ENCODE measurements around the gene WASL.
"Not testable (repeated sequence)": the region's sequence is repeated elsewhere in the genome, so short reads cannot be mapped to it uniquely, and the experiment has no call there.

WASL gene

GRCh38 chr7:123657304-123657685 lies 91.5 kb downstream of the WASL start:
- DNase-seq (ENCODE audit: low read depth): no peak

DNA sequence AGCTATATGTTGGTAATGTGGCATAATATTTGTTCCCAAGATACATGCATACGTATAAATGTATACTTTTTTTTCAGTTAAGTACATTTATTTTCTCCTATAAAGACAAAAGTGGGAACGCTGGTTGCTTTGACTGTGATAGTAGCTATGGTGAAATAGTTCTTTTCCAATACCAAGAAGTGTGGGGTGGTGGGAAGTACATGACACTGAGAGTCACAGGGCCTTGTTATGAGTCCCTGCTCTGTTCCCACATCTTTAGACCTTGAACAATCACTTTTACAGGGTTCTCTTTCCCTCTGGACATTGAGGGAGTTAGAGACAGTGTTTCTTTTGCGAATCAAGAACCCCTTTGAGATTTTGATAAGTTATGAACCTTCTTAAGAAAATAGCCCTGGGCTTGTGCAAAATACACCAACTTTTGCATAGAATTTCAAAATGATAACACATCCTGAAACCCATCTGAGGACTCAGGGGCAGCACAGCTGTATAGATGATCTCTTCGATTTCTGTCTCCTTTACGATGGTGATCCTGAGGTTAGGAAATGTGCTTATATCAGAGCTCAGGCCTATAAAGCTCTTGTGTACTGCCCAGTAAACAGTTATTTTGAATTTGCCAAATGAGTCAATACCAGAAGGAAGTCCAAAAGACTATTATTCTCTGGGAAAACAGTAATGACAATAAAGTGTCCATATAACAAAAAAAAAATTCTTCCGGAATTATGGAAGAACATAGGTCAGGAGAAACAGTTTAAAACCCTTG lies 92.1 kb downstream of the WASL start:
- no peak for DNase-seq (ENCODE audit: low read depth)

DNA sequence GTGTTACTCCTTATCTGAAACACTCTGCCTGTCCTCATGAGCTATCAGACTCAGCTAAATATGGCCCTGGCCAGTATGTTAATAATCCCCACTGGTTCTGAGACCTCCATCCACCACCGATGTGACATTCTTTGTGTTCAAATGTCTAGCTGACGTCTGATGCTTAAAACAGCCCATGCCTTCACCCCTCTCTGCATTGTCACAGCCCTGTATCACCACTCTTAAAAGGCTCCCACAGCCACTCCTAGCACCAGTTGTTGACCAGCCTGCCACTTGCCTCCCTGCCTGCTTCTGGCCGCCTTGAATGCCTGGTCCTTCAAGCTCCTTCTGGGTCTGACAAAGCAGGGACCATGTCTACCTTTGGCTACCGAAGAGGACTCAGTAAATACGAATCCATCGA lies 93.2 kb downstream of the WASL start, which contains the start of gene LMOD2:
LMOD2 (plus strand) TSS at position 253 of the 400 bp plus-strand sequence; CDS start at position 351, 98 bp downstream.
- no peak for DNase-seq (ENCODE audit: low read depth)

- DNase-seq (ENCODE audit: low read depth): no peak
Measured at GRCh38 chr7:123653162-123653561, 95.6 kb downstream of the WASL start.

DNA sequence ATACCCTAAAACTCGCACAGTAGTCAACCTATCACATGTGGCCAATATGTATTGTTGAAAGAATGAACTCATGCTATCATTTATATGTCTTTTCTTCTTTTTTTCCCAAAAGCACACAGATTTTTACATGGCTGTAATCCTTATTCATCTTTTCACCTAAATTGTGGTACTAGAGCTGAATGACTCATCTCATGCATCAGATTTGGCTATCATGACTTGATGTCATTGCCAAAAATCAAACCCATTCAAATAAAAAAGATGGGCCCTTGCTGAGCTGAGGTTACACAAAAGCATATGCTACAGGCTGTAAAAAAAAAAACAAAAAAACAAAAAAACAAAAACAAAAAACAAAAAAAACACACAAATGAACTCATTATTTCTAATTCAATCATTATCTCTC lies 96.4 kb downstream of the WASL start:
- DNase-seq (ENCODE audit: low read depth): no peak

- no peak for DNase-seq (ENCODE audit: low read depth)
Measured at GRCh38 chr7:123650595-123650994, 98.2 kb downstream of the WASL start.

GRCh38 chr7:123649964-123650363 lies 98.8 kb downstream of the WASL start:
- DNase-seq (ENCODE audit: low read depth): no peak

GRCh38 chr7:123647106-123647730 lies 101.6 kb downstream of the WASL start:
- no peak for DNase-seq (ENCODE audit: low read depth)

GRCh38 chr7:123645516-123645915 lies 103.3 kb downstream of the WASL start:
- DNase-seq (ENCODE audit: low read depth): no peak

- no peak for DNase-seq (ENCODE audit: low read depth)
Measured at GRCh38 chr7:123643495-123644441, 105.0 kb downstream of the WASL start.

DNA sequence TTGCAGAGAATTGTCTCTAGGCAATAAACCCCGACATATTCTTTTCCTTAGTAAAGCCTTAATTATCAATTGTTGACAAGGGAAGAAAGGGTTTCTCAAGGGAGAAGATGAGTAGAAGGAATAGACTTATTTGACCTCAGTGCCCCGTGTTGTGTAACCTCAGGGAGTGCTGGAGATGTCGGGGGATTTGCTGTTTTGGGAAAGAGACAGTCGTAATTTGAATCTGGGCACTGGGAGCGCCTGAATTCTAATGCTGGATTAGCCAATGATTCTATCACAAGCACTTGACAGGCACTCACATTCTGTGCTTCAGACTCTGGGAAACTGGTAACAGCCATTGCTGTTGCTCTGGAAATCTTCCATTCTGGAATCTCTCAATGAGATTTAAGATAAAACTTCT lies 106.9 kb downstream of the WASL start:
- DNase-seq (ENCODE audit: low read depth): no peak

DNA sequence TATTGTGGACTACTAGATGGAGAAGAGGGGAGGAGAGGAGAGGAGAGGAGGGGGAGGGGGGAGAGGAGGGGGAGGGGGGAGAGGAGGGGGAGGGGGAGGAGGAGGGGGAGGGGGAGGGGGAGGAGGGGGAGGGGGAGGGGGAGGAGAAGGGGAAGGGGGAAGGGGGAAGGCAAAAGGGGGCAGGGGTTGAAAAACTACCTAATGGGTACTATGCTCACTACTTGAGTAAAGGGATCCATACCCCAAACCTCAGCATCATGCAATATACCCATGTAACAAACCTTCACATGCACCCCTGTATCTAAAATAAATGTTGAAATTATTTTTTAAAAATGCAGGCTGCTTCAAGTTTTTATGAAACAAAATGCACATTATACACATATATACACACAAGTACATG lies 108.2 kb downstream of the WASL start:
- DNase-seq (ENCODE audit: low read depth): no peak

GRCh38 chr7:123639631-123640030 lies 109.2 kb downstream of the WASL start:
- DNase-seq (ENCODE audit: low read depth): no peak

DNA sequence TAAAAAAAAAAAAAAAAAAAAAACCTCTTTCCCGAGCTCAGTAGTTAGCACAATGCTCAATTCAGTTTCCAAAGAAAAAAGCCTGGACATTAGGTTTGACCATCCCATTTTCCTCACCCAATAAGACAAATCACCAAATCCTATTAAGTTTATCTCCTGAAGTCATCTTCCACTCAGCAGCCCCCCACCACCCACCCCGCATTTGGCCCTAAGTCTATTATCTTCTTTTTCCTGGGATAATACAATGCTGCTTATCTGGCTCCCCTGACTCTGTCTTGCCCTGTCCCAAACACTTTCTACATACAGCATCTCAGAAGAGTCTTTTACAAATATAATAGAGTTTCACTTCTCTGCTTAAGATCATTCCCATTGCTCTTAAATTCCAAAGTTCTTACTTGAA lies 110.9 kb downstream of the WASL start:
- no peak for DNase-seq (ENCODE audit: low read depth)

GRCh38 chr7:123637203-123637602 lies 111.6 kb downstream of the WASL start:
- no peak for DNase-seq (ENCODE audit: low read depth)

DNA sequence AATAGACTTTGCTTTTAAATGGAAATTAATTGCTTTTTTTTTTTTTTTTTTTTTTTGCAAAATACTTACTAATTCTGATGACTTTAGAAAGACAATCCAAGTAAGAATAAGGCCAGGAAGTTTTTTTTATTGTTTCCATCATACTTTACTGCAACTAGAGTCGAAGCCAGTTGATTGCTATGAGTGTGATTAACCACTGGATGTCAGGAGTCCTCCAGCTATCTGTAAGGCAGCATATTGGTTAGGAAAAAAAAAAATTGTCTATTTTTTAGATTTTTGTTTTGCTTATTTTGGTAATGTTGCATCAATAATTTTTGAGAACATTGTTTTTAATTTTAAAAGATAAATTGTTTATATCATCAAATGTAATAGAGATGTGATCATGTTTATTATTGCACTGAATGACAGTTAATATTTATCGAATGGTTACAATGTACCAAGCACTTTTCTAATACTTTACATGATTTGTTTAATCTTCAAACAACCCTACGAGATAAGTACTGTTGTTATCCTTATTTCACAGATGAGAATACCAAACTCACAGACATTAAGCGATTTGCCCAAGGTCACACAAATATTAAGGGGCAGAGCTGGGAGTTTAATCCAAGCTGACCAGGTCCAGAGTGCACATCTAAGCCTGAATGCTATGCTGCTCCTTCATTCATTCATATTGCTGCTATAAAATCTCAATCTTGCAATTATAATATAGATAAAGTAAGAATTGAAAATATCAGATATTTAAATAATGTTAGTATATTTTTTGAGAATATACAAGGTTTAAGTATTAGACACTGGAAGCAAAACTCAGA lies 113.0 kb downstream of the WASL start:
- no peak for DNase-seq (ENCODE audit: low read depth)

GRCh38 chr7:123634011-123634573 lies 114.7 kb downstream of the WASL start:
- DNase-seq (ENCODE audit: low read depth): not testable (repeated sequence)

DNA sequence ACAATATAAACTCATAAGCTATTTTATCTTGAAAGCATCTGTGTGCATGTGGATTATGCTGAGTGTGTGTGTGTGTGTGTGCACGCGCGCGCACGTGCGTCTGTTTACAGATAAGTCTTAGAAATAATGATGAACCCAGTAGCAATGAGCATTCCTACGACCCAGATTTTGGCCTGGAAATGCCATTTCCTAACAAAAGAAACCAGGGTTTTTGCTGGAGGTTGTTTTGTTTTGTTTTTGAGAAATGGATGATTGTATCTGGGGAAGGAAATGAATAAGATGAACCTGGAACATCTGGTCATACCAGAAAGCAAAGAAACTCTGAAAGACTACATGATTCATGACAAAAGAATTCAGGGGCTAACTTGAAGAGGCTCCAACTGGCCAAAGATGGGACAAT lies 115.2 kb downstream of the WASL start:
- DNase-seq (ENCODE audit: low read depth): no peak

DNA sequence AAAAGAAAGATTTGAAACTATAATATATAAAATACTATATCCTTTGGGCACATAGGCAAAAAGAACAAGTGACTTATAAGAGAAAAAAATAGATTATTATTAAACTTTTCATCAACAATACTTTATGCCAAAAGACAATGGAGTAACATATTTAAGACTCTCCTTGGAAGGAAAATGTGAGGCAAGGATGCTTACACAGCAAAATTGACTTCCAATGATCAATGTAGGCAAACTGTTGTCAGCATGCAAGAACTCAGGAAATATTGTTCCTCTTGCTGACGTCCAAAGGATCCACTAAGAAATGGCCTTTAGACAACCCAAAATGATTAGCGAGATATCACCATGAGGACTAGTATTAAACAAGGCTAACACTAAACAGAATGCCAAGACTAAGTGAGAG lies 116.0 kb downstream of the WASL start:
- DNase-seq (ENCODE audit: low read depth): no peak

Measured in activated T-cell treated with anti-CD3 and anti-CD28 coated beads for 24 hours (primary cell).